Mucosa of descending colon (tissue), 3 donors: ENCODE results near the gene FAU. TPM values are rescaled to one million over a fixed set of nuclear protein-coding genes. Genes with fewer than 3 reads are reported as not detected.
"Not testable (repeated sequence)": the region's sequence is repeated elsewhere in the genome, so short reads cannot be mapped to it uniquely, and the experiment has no call there.

ENCODE experiments used
- ATAC-seq: fragments of 200-7000 bp; cut with Tn5 transposase; one replicate; pipeline ENCODE4 v1.9.1; 2020; ENCODE audit warnings: mild to moderate bottlenecking, moderate library complexity
- DNase-seq, 3 donors: peaks; one replicate each; pipeline ENCODE4 v3.0.0-alpha.2; 2020
- H3K36me3 ChIP-seq: fragments of 200-600 bp; one replicate; pipeline ENCODE4 v1.8.0; 2021; ENCODE audit warnings: low read depth, mild to moderate bottlenecking
- H3K4me1 ChIP-seq: fragments of 200-600 bp; one replicate; pipeline ENCODE4 v1.8.0; 2021; ENCODE audit warnings: low read depth, mild to moderate bottlenecking
- H3K4me3 ChIP-seq: fragments of 200-600 bp; one replicate; pipeline ENCODE4 v1.8.0; 2021; ENCODE audit warnings: mild to moderate bottlenecking
- H3K9me3 ChIP-seq: fragments of 200-600 bp; one replicate; pipeline ENCODE4 v1.8.0; 2021; ENCODE audit warnings: mild to moderate bottlenecking
- CTCF ChIP-seq: fragments of 200-600 bp; IDR thresholded peaks from one replicate; pipeline ENCODE4 v1.8.0; 2022; ENCODE audit warnings: antibody characterized with exemption, mild to moderate bottlenecking
- intact Hi-C, 2 donors: fragments of 100-400 bp; cut with DNase I in 1 of 2; cut with micrococcal nuclease in 1 of 2; formaldehyde crosslinking; loops; one replicate each; pipeline versions ENCODE4 v1.11.0 to v1.11.1; 2022; cut with DNase I, micrococcal nuclease
- total RNA-seq, 3 donors: library from RNA; stranded (reverse); fragmentation: NEBNext Ultra II Directional in 2 of 3; extraction: Animal tissue kit (Norgen Biotek cat#: 25700) in 2 of 3; gene quantifications; one replicate each; pipeline versions ENCODE4 v1.2.1 to v1.2.4, GENCODE V29; 2021 to 2023
- donor health status: DM: no; HTN: no; CAD: no; lungs with moderate emphysema.
- donor health status: DM: no; HTN: no; CAD: no.
- donor health status: DM: no; HTN: yes; CAD: no.

Gene FAU
- total RNA-seq, 3 donors from 2014 or later = 680 to 873 (median 705) TPM

- H3K36me3 ChIP-seq = no peaks in the 10 kb centered on the region
- H3K9me3 ChIP-seq = no peaks in the 10 kb centered on the region
- no peak overlapping the region for H3K4me3 ChIP-seq
- no peak for ATAC-seq
- no peak for TF ChIP-seq CTCF
- H3K4me1 ChIP-seq = no peaks in the 10 kb centered on the region
- no peak for DNase-seq
- intact Hi-C loops = no loop called here
Observed at GRCh38 chr11:65156926-65157325, 35.0 kb upstream of the FAU start.

- no peak overlapping the region for H3K4me3 ChIP-seq
- H3K36me3 ChIP-seq = no peaks in the 10 kb centered on the region
- no peak for DNase-seq
- H3K4me1 ChIP-seq = no peaks in the 10 kb centered on the region
- ATAC-seq = no peak
- no peak for TF ChIP-seq CTCF
- H3K9me3 ChIP-seq = no peaks in the 10 kb centered on the region
- intact Hi-C loops = no loop called here
Observed at GRCh38 chr11:65156256-65156655, 34.3 kb upstream of the FAU start.

GRCh38 chr11:65152122-65152521 is 30.2 kb upstream of the FAU start:
- DNase-seq = no peak
- no peaks in the 10 kb centered on the region for H3K9me3 ChIP-seq
- H3K4me1 ChIP-seq = peaks cover 12% of the 10 kb centered on the region
- ATAC-seq = peak; percentile 27
- no peak for TF ChIP-seq CTCF
- H3K4me3 ChIP-seq = no peak overlapping the region
- H3K36me3 ChIP-seq = no peaks in the 10 kb centered on the region
- intact Hi-C loops = no loop called here

GRCh38 chr11:65151331-65151899 is 29.5 kb upstream of the FAU start:
- peaks cover 12% of the 10 kb centered on the region for H3K4me1 ChIP-seq
- H3K4me3 ChIP-seq = no peak overlapping the region
- intact Hi-C loops = no loop called here
- ATAC-seq = no peak
- H3K36me3 ChIP-seq = no peaks in the 10 kb centered on the region
- DNase-seq = no peak
- TF ChIP-seq CTCF = no peak
- H3K9me3 ChIP-seq = no peaks in the 10 kb centered on the region

GRCh38 chr11:65150509-65151299 is 28.8 kb upstream of the FAU start:
- TF ChIP-seq CTCF = no peak
- no peaks in the 10 kb centered on the region for H3K36me3 ChIP-seq

GRCh38 chr11:65150131-65150508 is 28.2 kb upstream of the FAU start:
- DNase-seq = not testable (repeated sequence)

More at GRCh38 chr11:65150509-65151299, 28.8 kb upstream of the FAU start:
- ATAC-seq (peak; percentile 96), DNase-seq (peak; percentile 76 to 92 (median 86))
- Histone ChIP-seq H3K9me3 (no peaks in the 10 kb centered on the region), H3K4me3 (no peak overlapping the region), H3K4me1 (peaks cover 12% of the 10 kb centered on the region)
- intact Hi-C loops = no loop called here

More at GRCh38 chr11:65150131-65150508, 28.2 kb upstream of the FAU start:
- peaks cover 12% of the 10 kb centered on the region for H3K4me1 ChIP-seq
- H3K9me3 ChIP-seq, ATAC-seq, H3K36me3 ChIP-seq, intact Hi-C loops, H3K4me3 ChIP-seq: not testable (repeated sequence)
